ENCODE results near the gene SOBP.

- TF ChIP-seq CTCF (IDR thresholded peaks at IDR 0.05; ENCODE audit: borderline replicate concordance, extremely low read depth, low read length, poor library complexity, severe bottlenecking), result no peak
- TF ChIP-seq EZH2 (IDR thresholded peaks at IDR 0.05; ENCODE audit: borderline replicate concordance, low read depth, low read length, severe bottlenecking), result no peak
Observed at GRCh38 chr6:107579456-107580056, 89.6 kb downstream of the SOBP start.
